Measurements from ENCODE around the gene NCEH1. TPM values are rescaled to one million over a fixed set of nuclear protein-coding genes. Genes with fewer than 3 reads are reported as not detected.
A peak's percentile ranks its signal among the peaks of the same experiment; 100 is the strongest.

Gene NCEH1
- total and polyA plus RNA-seq, 2 of the 13 experiments (the other 11 are each of a cell fraction or from before 2014, with no cell fraction given): 12.9 to 21.4 TPM

- TF ChIP-seq MEIS1 (CRISPR knock-in tag; IDR thresholded peaks at IDR 0.05; ENCODE audit: borderline replicate concordance): no peak
- no peak for TF ChIP-seq ZNF761 (CRISPR knock-in tag; conservative IDR thresholded peaks at IDR 0.05)
- peak; percentile 34; the same call in 1 of the 2 replicates for TF ChIP-seq ZMYM3 (CRISPR knock-in tag; IDR thresholded peaks at IDR 0.05)
- no peak for TF ChIP-seq ZBTB44 (CRISPR knock-in tag; IDR thresholded peaks at IDR 0.05)
- no peak for TF ChIP-seq ZFP36 (IDR thresholded peaks at IDR 0.05; ENCODE audit: borderline replicate concordance, low read depth, low read length, partially characterized antibody)
- TF ChIP-seq KIAA2018 (CRISPR knock-in tag; IDR thresholded peaks at IDR 0.05; ENCODE audit: borderline replicate concordance): no peak
- no peak for TF ChIP-seq YY1 (IDR thresholded peaks at IDR 0.05; ENCODE audit: insufficient read depth, insufficient replicate concordance, low read depth, low read length)
- no peak for TF ChIP-seq ZNF280B (CRISPR knock-in tag; IDR thresholded peaks at IDR 0.05; ENCODE audit: borderline replicate concordance)
- no peak for TF ChIP-seq BORCS8-MEF2B (CRISPR knock-in tag; IDR thresholded peaks at IDR 0.05)
- no peak for TF ChIP-seq CENPBD1 (CRISPR knock-in tag; IDR thresholded peaks at IDR 0.05; ENCODE audit: borderline replicate concordance, low read depth)
- TF ChIP-seq TFDP1 (CRISPR knock-in tag; IDR thresholded peaks at IDR 0.05; ENCODE audit: borderline replicate concordance): no peak
- no peak for TF ChIP-seq ZNF740 (CRISPR knock-in tag; IDR thresholded peaks at IDR 0.05)
- no peak for TF ChIP-seq JDP2 (CRISPR knock-in tag; IDR thresholded peaks at IDR 0.05; ENCODE audit: borderline replicate concordance)
- no peak for TF ChIP-seq ZNF557 (CRISPR knock-in tag; IDR thresholded peaks at IDR 0.05)
- no peak for TF ChIP-seq ZNF207 (IDR thresholded peaks at IDR 0.05; ENCODE audit: borderline replicate concordance)
Measured at GRCh38 chr3:172617013-172617706, 93.7 kb downstream of the NCEH1 start (continued).
